CD4-positive, alpha-beta T cell treated with Interleukin-17A for 4 hours (primary cell): Measurements from ENCODE around the gene ARL4C.
"Not testable (repeated sequence)": the region's sequence is repeated elsewhere in the genome, so short reads cannot be mapped to it uniquely, and the experiment has no call there.

Experiments used
- DNase-seq: peaks from one replicate; pipeline ENCODE4 v3.0.0-alpha.2; 2020; ENCODE audit warnings: mixed read lengths

ARL4C gene

GRCh38 chr2:234472155-234472554 is 24.7 kb downstream of the ARL4C start:
- DNase-seq, result no peak

- no peak for DNase-seq
These were observed 26.9 kb downstream of the ARL4C start for GRCh38 chr2:234469972-234470371.

- peak; percentile 40 for DNase-seq
These were observed 27.5 kb downstream of the ARL4C start for GRCh38 chr2:234469251-234469845.

DNA sequence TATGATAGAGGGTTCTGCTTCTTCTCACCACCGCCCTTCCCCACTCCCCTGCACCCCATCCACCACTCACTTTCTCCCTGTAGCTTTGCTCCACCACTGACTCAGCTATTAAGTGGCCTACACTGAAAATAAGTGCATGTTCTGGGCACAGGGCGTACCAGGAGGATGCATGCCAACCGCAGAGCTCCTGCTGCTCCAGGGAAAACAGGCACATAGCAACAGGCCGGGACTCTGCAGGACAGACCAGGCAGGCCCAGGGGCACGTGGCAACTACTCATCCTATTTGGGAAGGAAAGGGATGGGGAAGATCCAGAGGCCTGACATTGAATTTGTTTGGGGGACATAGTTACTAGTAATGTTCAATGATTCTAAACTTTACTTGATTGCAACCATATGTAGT is 28.4 kb downstream of the ARL4C start:
- DNase-seq, result no peak

- DNase-seq, result no peak
These were observed 29.6 kb downstream of the ARL4C start for GRCh38 chr2:234467289-234467688.

- DNase-seq, result no peak
These were observed 32.6 kb downstream of the ARL4C start for GRCh38 chr2:234464291-234464645.

- peak; percentile 83 for DNase-seq
These were observed 33.1 kb downstream of the ARL4C start for GRCh38 chr2:234463626-234464290.

DNA sequence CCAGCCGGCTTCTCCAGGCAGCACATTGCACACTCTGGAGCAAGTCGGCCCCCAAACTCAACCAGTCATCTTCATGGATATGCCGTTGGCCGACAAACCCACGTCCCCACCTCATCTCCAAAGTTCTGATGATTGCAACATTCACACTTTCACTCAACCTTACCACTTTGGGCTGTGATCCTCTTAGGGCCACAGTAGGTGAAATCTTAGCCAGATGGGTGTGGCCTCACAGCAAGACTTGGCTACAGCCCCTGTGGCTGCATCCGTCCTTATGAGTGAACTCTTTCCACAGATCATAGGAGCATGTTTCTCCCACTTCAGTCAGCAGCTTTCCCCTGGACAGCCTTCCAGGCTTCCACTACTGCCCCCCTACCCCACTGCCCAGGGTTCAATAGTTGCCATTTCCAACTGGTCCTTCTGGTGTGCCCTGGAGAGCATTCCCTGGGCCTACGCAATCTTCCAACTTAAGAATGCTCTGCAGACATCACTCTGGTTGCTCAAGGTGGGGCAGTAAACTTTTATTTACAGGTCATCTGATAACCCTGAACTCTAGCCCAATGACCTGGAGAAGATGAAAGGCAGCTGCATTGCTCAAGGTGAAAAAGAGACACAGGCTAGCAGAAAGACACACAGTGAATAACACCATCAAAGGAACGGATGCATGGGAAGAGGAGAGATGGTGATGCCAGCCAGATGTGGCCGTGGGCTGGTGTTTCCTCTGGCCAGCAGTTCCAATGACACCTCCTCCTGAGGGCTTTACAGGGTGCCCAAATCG is 34.5 kb downstream of the ARL4C start:
- DNase-seq, result no peak

DNA sequence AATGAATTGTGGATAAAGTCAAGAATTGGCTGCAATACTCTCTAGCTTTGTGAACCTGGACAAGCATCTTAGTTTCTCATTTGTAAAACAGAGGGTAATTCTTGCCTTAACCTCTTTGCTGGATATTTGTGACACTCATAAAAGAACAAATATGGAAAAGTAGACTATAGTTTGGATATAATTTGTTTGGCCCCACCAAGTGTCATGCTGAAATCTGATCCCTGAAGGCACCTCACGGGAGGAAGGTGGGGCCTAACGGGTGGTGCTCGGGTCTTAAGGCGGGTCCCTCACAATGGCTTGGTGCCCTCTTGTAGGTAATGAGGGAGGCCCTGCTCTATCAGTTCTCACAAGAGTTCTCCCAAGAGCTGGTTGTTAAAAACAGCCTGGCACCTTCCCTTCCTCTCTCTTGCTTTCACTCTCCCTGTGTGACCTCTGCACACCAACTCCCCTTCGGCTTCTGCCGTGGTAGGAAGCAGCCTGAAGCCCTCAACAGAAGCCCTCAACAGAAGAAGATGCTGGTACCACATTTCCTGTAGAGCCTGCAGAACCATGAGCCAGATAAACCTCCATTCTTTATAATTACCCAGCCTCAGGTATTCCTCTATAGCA is 37.4 kb downstream of the ARL4C start:
- DNase-seq, result peak; percentile 52

GRCh38 chr2:234458466-234458865 is 38.4 kb downstream of the ARL4C start:
- DNase-seq, result no peak

DNA sequence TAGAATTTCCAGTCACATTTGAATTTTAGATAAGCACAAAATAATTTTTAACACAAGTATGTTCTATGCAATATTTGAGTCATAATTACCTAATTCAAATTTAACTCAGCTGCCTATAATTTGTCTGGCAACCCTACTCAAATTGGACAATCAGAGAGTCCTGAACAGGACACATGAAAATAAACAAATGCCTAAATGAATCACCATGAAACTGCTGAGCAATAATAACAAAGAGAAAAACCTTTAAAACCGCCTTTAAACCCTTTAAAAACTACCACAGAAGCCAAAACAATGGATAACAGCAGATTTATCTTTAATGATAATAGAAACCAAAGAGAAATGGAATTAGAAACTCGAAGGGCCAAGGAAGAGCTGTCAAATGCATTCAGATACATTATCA is 39.5 kb downstream of the ARL4C start:
- no peak for DNase-seq

- DNase-seq, result not testable (repeated sequence)
These were observed 41.6 kb downstream of the ARL4C start for GRCh38 chr2:234455246-234455645.

GRCh38 chr2:234454433-234454832 is 42.4 kb downstream of the ARL4C start:
- DNase-seq, result peak; percentile 57

GRCh38 chr2:234453216-234453615 is 43.7 kb downstream of the ARL4C start:
- DNase-seq, result peak; percentile 54

DNA sequence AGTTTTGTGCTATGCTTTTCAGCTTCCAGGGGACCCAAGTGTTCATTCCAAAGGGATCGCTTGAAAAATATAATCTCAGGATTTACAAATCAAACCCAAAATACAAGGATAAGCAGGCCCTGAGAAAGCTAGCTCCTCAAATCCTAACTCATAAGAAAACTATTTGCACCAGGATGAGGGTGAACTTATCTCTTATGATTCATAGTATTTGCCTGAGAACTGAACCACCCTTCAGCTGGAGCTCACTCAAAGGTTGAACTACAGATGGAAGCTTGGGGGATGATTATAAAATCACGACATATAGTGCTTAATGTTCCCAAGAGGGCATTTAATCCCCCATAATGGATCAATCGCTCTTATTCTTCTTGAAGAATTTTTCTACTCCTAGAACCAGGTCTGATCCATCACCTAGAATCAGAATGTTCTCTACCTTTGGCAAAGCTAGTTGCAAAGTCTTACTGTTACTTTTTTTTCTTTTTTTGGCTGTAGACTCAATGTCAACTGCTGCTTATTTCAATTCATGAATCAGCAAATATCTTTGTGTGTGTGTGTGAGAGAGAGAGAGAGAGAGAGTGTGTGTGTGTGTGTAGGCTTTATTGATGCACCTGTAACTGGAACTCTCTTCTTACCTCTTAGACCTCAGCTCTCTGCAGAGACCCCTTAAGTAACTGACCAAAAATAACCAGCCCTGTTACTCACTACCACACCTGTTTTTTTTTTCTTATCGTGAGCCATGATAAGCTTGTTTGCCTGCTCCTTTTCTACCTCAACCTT is 44.8 kb downstream of the ARL4C start:
- no peak for DNase-seq

DNA sequence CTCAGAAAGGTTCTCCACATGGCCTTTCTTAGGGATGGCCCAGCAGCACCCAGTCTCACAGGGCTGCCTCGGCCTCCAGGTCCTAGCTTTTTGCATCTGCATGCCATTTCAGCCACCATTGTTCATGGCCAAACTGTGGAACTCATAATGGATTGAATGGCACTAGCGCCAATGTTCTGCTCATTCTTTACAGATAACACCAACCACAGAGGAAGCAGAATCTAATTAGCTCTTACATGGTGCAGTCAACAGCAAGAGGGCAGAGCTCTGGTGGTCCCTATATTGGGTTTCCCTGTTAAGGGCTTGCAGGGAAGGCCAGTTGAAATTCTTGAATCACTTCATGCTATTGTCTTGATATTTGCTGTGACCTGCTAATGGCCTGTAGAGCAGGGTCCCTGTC is 45.6 kb downstream of the ARL4C start:
- DNase-seq, result peak; percentile 9

- DNase-seq, result peak; percentile 24
These were observed 46.3 kb downstream of the ARL4C start for GRCh38 chr2:234450431-234451124.

DNA sequence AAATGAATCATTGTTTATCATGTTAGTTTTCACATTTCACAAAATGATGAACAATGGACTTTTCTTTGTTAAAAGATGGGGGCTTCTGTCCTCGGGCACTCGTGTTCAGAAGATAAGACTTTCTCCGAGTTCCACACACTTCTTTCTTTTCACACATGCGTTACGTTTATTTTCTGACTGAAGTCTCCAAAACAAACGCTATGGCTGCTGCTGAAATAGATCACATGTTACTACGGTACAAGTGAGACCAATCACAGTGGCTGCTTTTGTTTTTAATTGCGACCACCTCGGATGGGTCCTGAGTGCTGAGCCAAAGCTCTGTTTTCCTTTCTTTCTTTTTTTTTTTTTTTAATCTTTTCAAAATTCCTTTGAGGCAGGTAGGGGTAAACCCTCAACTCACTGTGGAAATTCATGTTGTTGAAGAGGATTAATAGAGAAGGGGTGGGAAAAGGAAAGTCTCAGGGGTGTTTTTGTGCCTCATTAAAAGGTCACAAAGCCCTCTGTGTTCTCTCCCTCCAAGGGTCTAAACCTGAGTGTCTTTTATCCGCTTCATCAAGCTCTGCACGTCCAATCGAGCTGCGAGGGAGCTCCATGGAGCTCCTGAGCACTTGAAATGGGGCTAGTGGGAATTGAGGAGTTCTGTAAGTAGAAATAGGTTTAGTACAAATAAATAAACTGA is 48.2 kb downstream of the ARL4C start:
- DNase-seq, result no peak

DNA sequence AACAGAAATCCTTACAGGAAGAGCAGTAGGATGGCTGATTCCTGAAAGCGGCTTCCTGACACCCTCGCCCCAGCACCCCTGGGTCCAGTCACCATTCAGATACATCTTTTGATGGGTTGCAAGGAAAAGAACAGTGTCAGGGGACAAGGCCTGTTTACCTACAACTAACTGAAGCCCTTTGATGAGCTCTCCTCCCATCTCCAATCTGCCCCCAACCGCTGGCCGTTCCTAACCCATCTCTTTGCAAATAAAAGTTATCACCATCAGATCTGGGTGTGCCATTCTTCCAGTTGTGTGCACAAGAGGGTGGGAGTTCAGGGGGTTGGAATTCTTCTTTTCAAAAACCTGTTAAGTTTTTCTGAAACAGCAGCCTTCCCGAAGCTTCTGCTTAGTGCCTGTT is 48.9 kb downstream of the ARL4C start:
- DNase-seq, result no peak

DNA sequence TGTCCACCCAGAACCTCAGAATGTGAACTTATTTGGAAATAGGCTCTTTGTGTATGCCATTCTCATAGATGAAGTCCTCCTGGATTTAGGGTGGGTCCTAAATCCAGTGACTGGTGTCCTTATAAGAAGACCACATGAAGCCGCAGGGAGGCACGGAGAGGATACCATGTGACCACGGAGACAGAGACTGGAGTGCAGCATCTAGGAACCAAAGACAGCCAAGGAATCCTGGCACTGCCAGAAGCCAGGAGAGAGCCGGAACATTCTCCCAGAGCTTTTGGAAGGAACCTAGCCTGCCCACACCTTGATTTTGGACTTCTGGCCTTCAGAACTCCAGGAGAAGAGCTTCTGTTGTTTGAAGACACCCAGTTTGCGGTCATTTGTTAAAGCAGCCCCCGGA is 49.7 kb downstream of the ARL4C start:
- DNase-seq, result peak; percentile 10

DNA sequence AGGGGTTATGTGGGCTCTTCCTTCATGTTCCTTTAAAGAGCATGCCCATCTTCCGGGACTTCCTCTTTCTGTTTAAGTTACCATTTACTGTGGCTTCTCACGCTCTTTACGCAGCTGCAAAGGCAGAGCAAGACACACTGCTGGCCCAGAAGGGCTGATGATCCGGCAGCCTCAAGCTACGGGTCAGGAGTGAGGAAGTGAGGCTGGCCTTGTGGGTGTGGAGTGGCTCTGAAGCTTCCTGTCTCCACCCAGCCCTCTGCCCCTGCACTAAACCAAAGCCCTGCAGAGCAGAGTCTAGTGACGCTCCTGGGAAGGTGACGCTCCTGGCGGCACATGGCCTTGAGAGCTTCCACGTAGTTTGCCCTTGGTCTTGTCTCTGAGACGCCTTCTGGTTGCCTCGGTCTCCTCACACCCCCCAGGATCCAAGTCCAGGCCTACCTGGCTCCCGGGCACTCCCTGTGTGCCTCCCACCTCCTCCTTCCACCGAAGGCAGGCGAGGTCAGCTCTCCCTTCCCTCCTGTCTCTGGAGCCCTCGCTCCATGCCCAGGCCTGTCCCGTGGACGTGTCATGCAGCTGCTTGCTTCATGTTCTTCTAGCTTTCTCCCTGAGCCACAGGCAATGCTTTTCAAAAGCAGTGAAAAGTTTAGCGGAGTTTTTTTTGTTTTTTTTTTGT is 50.3 kb downstream of the ARL4C start:
- peak; percentile 86 for DNase-seq
